ENCODE results near the gene HSBP1.

Gene HSBP1

DNA sequence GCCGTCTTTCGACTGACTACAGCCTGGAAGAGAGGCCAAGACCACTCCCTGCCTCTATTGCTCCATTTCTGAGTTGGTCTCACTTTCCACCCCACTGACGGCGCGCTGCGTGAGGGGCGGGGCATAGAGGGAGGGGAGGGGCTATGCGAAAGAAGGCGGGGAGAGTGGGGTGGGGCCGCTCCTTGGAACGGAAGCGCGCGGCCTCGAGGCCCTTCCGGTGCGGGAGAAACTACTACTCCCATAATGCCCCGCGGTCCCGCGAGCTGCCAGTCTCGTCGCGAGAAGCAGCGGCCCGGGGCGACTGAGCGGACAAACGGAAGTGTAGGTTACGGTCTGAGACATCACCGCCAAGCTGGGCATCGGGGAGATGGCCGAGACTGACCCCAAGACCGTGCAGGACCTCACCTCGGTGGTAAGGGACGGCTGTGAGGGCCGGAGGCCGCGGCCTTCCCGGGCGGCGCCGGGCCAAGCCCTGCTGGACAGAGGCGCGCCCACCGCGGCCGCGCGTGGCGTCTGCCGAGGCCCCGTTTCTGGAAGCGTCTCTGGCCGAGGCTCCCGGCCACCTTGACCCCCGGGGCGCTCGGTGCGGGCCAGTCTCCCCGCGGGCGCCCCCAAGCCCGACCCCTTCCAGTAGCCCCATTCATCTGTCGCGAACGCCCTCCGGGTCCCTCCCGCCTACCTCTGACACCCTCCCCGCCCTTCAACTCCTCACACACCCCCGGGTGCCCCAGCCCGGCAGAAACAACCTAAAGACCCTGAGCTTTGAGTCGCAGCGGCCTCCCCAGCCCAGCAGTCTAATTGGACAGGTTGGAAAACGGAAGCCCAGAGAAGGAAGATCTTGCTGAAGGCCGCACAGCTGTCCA is at the start of gene HSBP1:
Gene HSBP1, plus strand, starts transcription at position 269 of the 863 bp plus-strand sequence. Its CDS starts 99 bp downstream, at position 368.
- DNase-seq, result peak; percentile 76

- no peak for DNase-seq
Measured at GRCh38 chr16:83762141-83762991, 45.4 kb upstream of the HSBP1 start.

GRCh38 chr16:83762992-83763358 is 44.8 kb upstream of the HSBP1 start:
- DNase-seq, result no peak

GRCh38 chr16:83768986-83769385 is 38.8 kb upstream of the HSBP1 start:
- DNase-seq, result no peak

- no peak for DNase-seq
Measured at GRCh38 chr16:83769397-83770008, 38.3 kb upstream of the HSBP1 start.

- no peak for DNase-seq
Measured at GRCh38 chr16:83771306-83771942, 36.4 kb upstream of the HSBP1 start.

- no peak for DNase-seq
Measured at GRCh38 chr16:83772806-83773205, 35.0 kb upstream of the HSBP1 start.

DNA sequence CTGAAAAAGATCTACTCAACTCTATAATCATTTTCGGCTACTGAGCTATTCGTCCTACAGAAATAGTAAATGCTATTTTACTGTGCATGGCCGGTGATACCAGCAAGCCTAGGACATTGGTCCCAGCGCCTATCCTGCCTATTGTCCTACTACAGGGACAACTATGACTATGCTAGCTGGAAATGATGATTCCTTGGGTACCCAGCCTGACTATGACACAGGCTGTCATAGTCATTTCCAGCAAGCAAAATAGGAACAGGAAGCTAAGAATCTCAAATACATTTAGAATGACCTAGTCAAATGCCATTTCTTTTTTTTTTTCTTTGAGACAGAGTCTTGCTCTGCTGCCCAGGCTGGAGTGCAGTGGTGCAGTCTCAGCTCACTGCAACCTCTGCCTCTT is 33.7 kb upstream of the HSBP1 start:
- no peak for DNase-seq

DNA sequence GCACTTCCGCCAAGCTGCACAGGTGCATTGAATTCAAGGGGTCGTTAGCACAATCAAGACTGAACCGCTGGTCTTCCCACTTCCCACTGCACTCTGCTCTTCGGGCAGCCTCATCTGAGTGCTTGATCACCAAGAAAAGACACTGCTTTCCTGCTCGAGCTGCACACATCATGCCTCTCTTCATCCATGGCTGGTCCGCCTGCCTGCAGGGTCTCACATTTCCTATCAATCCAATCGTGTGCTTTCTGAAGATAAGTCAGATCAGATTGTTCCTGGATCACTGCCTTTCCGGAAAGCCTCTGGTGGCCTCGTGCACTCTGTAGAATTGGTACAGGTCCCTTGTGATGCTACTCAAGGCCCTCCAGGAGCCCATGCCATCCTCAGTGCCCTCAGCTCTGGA is 30.8 kb upstream of the HSBP1 start:
- DNase-seq, result no peak

GRCh38 chr16:83779886-83780285 is 27.9 kb upstream of the HSBP1 start:
- DNase-seq, result no peak

DNA sequence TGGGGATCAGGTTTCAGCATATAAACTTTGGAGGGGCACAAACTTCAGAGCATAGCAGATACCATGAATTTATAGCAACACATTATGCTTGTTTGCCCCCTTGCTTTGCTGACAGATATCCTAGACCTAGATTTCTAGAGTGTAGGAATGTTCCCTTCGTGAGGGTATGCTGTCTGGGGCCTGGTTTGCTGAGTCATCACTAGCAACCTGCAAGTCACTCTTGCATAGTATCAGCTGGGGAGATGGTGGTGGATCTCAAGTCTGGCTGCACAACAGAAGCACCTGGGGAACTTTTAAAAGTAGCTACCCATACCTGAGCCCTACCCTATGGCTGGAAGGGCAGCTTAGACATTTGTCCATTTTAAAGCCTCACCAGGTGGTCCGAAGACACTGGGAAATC is 22.3 kb upstream of the HSBP1 start:
- no peak for DNase-seq

- no peak for DNase-seq
Measured at GRCh38 chr16:83789642-83790401, 18.0 kb upstream of the HSBP1 start.

GRCh38 chr16:83791916-83792315 is 15.9 kb upstream of the HSBP1 start:
- no peak for DNase-seq

- DNase-seq, result no peak
Measured at GRCh38 chr16:83792391-83792790, 15.4 kb upstream of the HSBP1 start.

- DNase-seq, result no peak
Measured at GRCh38 chr16:83793179-83793578, 14.6 kb upstream of the HSBP1 start.

DNA sequence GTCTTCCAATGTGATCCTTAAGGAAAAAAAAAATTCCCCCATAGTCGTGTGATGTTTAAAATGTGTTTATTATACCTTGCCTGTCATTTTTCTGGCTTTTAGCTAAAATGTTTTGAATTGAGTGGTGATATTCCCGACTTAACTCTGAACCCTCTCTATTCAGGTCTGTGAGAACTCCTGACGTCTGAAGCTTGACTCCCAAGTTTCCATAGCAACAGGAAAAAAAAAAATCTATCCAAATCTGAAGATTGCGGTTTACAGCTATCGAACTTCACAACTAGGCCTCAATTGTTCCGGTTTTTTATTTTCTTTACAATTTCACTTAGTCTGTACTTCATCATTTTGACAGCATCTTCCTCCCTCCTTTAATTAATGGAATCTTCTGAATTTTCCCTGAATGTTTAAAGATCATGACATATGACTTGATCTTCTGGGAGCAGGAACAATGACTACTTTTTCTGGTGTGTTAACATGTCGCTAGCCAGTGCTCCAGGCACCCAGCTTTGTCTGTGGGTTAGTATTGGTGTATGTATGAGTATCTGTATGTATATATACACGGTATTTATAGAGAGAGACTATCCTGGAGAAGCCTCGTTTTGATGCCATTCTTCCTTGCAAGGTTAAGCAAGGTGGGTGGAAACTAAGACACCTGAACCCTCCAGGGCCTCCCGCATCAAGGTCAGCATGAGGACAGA is 12.8 kb upstream of the HSBP1 start:
- no peak for DNase-seq

- DNase-seq, result no peak
Measured at GRCh38 chr16:83797013-83797412, 10.8 kb upstream of the HSBP1 start.

GRCh38 chr16:83799336-83799735 is 8.4 kb upstream of the HSBP1 start:
- DNase-seq, result no peak

GRCh38 chr16:83802135-83802534 is 5.6 kb upstream of the HSBP1 start:
- DNase-seq, result no peak

- no peak for DNase-seq
Measured at GRCh38 chr16:83802554-83803205, 5.1 kb upstream of the HSBP1 start.

- no peak for DNase-seq
Measured at GRCh38 chr16:83803811-83804210, 4.0 kb upstream of the HSBP1 start.

Measured in NCI-H2227 treated with DMSO at 0.1 percent for 48 hours (cell line).